ENCODE measurements around the gene LHFPL2. TPM values are rescaled to one million over a fixed set of nuclear protein-coding genes. Genes with fewer than 3 reads are reported as not detected.

Gene LHFPL2
- total and polyA plus RNA-seq, 9 of the 15 experiments (the other 6 are each of a cell fraction or from before 2014, with no cell fraction given) = 1.0 to 6.6 (median 4.6) TPM

DNA sequence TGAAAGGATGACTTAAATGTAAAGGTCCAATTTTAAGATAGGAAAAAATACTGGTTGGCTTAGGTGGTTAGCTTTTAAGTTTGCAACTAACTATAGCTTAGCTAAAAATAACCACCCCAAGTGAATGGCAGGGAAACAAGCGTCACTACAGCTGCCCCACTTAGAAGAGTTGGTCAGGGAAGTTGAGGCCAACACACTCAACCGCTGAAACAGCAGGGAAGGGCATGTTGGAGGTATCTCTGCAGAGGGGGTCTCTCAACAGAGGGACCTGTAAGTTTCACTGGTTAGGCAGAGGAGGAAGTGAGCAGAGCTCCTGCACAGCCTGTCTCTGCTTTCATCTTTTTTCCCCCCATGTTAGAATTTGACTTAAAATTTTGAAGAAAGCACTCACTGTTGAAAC lies 75.3 kb downstream of the LHFPL2 start:
- Histone ChIP-seq H3K4me1 (replicated peaks in 1 of 2; ENCODE audit: control insufficient read depth in 2 of 2, insufficient read depth in 2 of 2, low read length in 2 of 2) (peaks cover 0 to 21% of the 10 kb centered on the region in 2 experiments; a peak in 3 of 5 replicates), H3K9me1 (ENCODE audit: control insufficient read depth, insufficient read depth, low read length) (no peaks in the 10 kb centered on the region), H3K27ac (ENCODE audit: extremely low read depth, low read depth, low read length) (no peak overlapping the region), H3K36me3 (ENCODE audit: control insufficient read depth, insufficient read depth, low read length) (no peaks in the 10 kb centered on the region), H2AFZ (ENCODE audit: low read depth, low read length) (peak overlapping the region; percentile 71), H3K9me3 (replicated peaks; ENCODE audit: control insufficient read depth, insufficient read depth, low read depth, low read length) (no peaks in the 10 kb centered on the region), H3K79me2 (ENCODE audit: control insufficient read depth, insufficient read depth, low read length) (no peaks in the 10 kb centered on the region), H3K4me3 (no peak overlapping the region), H3K4me2 (ENCODE audit: insufficient read depth, low read length) (no peak overlapping the region; the same call in 1 of the 2 replicates), H4K20me1 (replicated peaks; ENCODE audit: control insufficient read depth, insufficient read depth, low read length) (no peaks in the 10 kb centered on the region), H3K27me3 (ENCODE audit: control insufficient read depth in 2 of 2, insufficient read depth in 2 of 2, low read length in 2 of 2) (no peaks in the 10 kb centered on the region), H3K9ac (ENCODE audit: insufficient read depth in 1 of 2, low read depth in 2 of 2, low read length in 2 of 2) (no peak overlapping the region)
- ATAC-seq (no peak), DNase-seq (ENCODE audit: extremely low read depth in 1 of 4, low spot score in 3 of 4) (no peak), FAIRE-seq (no peak)
- ChIA-PET POLR2A (no interaction called here), CTCF (ENCODE audit: low intra/inter-chr PET ratio) (no interaction called here)
- TF ChIP-seq, protein P1, sequence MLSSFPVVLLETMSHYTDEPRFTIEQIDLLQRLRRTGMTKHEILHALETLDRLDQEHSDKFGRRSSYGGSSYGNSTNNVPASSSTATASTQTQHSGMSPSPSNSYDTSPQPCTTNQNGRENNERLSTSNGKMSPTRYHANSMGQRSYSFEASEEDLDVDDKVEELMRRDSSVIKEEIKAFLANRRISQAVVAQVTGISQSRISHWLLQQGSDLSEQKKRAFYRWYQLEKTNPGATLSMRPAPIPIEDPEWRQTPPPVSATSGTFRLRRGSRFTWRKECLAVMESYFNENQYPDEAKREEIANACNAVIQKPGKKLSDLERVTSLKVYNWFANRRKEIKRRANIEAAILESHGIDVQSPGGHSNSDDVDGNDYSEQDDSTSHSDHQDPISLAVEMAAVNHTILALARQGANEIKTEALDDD (IDR thresholded peaks at IDR 0.05) = peak; percentile 36; the same call in 1 of the 2 replicates
- TF ChIP-seq, protein P2, sequence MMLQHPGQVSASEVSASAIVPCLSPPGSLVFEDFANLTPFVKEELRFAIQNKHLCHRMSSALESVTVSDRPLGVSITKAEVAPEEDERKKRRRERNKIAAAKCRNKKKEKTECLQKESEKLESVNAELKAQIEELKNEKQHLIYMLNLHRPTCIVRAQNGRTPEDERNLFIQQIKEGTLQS (IDR thresholded peaks at IDR 0.05) = no peak
- TF ChIP-seq, protein P2 (CRISPR knock-in tag; conservative IDR thresholded peaks at IDR 0.05) = no peak
- TF ChIP-seq YY1 (IDR thresholded peaks at IDR 0.05; ENCODE audit: borderline replicate concordance in 1 of 3, control insufficient read depth in 1 of 3, extremely low read depth in 1 of 3, insufficient read depth in 3 of 3, insufficient read length in 1 of 3, insufficient replicate concordance in 2 of 3, low read depth in 1 of 3, low read length in 2 of 3) = no peak
- no TSS peak for BruUV-seq (replicated peaks)
- in situ Hi-C loops (cut with MboI) = no loop called here
- 34% methylated on average over 2 of the region's 2 CpGs for WGBS (ENCODE audit: insufficient coverage, low coverage, missing lambda C conversion rate)
- intact Hi-C loops (cut with micrococcal nuclease) = no loop called here

Measured in K562 (cell line).